GM23338 (cell line): ENCODE data around the gene SYNRG. TPM values are rescaled to one million over a fixed set of nuclear protein-coding genes. Genes with fewer than 3 reads are reported as not detected.

Source experiments
- ATAC-seq: fragments of 200-7000 bp; cut with Tn5 transposase; 3 replicates; pipeline ENCODE4 v1.9.1; 2020
- DNase-seq: peaks from one replicate; pipeline ENCODE4 v3.0.0-alpha.2; 2015; ENCODE audit warnings: low spot score
- H2AFZ ChIP-seq: fragments of 200-600 bp; sonication (generic); 2 replicates; pipeline ENCODE4 v1.8.0; 2016; ENCODE audit warnings: antibody characterized with exemption, mild to moderate bottlenecking, moderate library complexity
- H3F3A ChIP-seq: fragments of 200-600 bp; sonication (generic); replicated peaks from 2 replicates; pipeline ENCODE4 v1.8.0; 2017; ENCODE audit warnings: antibody characterized with exemption, mixed run types, low read depth
- H3K27ac ChIP-seq: fragments of 200-600 bp; sonication (generic); 2 replicates; pipeline ENCODE4 v1.6.1; 2016; ENCODE audit warnings: low read depth
- H3K27me3 ChIP-seq: fragments of 200-600 bp; sonication (generic); 2 replicates; pipeline ENCODE4 v1.8.0; 2016; ENCODE audit warnings: mild to moderate bottlenecking, mixed run types, moderate library complexity; ENCODE audit not compliant: insufficient read depth
- H3K36me3 ChIP-seq: fragments of 200-600 bp; sonication (generic); 2 replicates; pipeline ENCODE4 v1.8.0; 2016; ENCODE audit warnings: mild to moderate bottlenecking; ENCODE audit not compliant: insufficient read depth
- H3K4me1 ChIP-seq: fragments of 200-600 bp; sonication (generic); 2 replicates; pipeline ENCODE4 v1.8.0; 2016; ENCODE audit warnings: mild to moderate bottlenecking, moderate library complexity; ENCODE audit not compliant: insufficient read depth
- H3K4me2 ChIP-seq: fragments of 200-600 bp; sonication (generic); 2 replicates; pipeline ENCODE4 v1.7.1; 2017; ENCODE audit warnings: mixed run types
- H3K4me3 ChIP-seq: fragments of 200-600 bp; sonication (generic); 2 replicates; pipeline ENCODE4 v1.6.1; 2016; ENCODE audit warnings: mixed run types
- H3K79me2 ChIP-seq: fragments of 200-600 bp; sonication (generic); replicated peaks from 2 replicates; pipeline ENCODE4 v1.8.0; 2017; ENCODE audit warnings: mild to moderate bottlenecking; ENCODE audit not compliant: insufficient read depth
- H3K9me2 ChIP-seq: fragments of 200-600 bp; sonication (generic); 2 replicates; pipeline ENCODE4 v1.8.0; 2017; ENCODE audit not compliant: insufficient read depth
- H4K20me1 ChIP-seq: fragments of 200-600 bp; sonication (generic); replicated peaks from 2 replicates; pipeline ENCODE4 v1.8.0; 2017; ENCODE audit warnings: mild to moderate bottlenecking; ENCODE audit not compliant: insufficient read depth
- H3K27ac Mint-ChIP-seq: 2 replicates; pipeline ENCODE4 v1.8.0; 2020; ENCODE audit warnings: inconsistent platforms, mild to moderate bottlenecking, moderate library complexity, mixed read lengths
- H3K27me3 Mint-ChIP-seq: 3 replicates; pipeline ENCODE4 v1.8.0; 2022; ENCODE audit warnings: low read depth, mild to moderate bottlenecking, moderate library complexity, mixed read lengths, inconsistent platforms; ENCODE audit not compliant: insufficient read depth, poor library complexity
- H3K36me3 Mint-ChIP-seq: 3 replicates; pipeline ENCODE4 v1.8.0; 2021; ENCODE audit warnings: low read depth, mild to moderate bottlenecking, inconsistent platforms, moderate library complexity, mixed read lengths
- H3K4me1 Mint-ChIP-seq: 3 replicates; pipeline ENCODE4 v1.8.0; 2020; ENCODE audit warnings: mild to moderate bottlenecking, inconsistent platforms, mixed read lengths
- H3K4me3 Mint-ChIP-seq: 3 replicates; pipeline ENCODE4 v1.8.0; 2021; ENCODE audit warnings: moderate library complexity, mild to moderate bottlenecking, inconsistent platforms, mixed read lengths
- H3K9me3 Mint-ChIP-seq: 3 replicates; pipeline ENCODE4 v1.8.0; 2020; ENCODE audit warnings: moderate library complexity, mild to moderate bottlenecking, inconsistent platforms, mixed read lengths
- CREB1 ChIP-seq: fragments of 250-450 bp; sonication (Bioruptor Pico); IDR thresholded peaks from 2 replicates; pipeline ENCODE4 v1.5.0; 2020; ENCODE audit warnings: low read depth, mild to moderate bottlenecking, moderate library complexity
- CTCF ChIP-seq, 2 experiments: fragments of 200-600 bp in 1 of 2; sonication (generic) in 1 of 2; conservative IDR thresholded peaks; 2 replicates each; pipeline versions ENCODE4 v1.5.1 to v1.6.1; 2016 to 2017; ENCODE audit warnings: antibody characterized with exemption in 2 of 2, low read depth in 2 of 2, mild to moderate bottlenecking in 2 of 2, moderate library complexity in 1 of 2
- ETS1 ChIP-seq: IDR thresholded peaks from 2 replicates; pipeline ENCODE4 v1.6.1; 2016; ENCODE audit warnings: antibody characterized with exemption
- EZH2 ChIP-seq: fragments of 200-600 bp; sonication (generic); IDR thresholded peaks from one replicate; pipeline ENCODE4 v1.8.0; 2017; ENCODE audit warnings: antibody characterized with exemption, mild to moderate bottlenecking, low read depth; ENCODE audit not compliant: unreplicated experiment
- EZH2phosphoT487 ChIP-seq: fragments of 200-600 bp; sonication (generic); IDR thresholded peaks from one replicate; pipeline ENCODE4 v1.8.1; 2018; ENCODE audit warnings: antibody characterized with exemption; ENCODE audit not compliant: unreplicated experiment
- JUNB ChIP-seq: IDR thresholded peaks from one replicate; pipeline ENCODE4 v1.6.1; 2016; ENCODE audit warnings: antibody characterized with exemption; ENCODE audit not compliant: unreplicated experiment
- NANOG ChIP-seq: IDR thresholded peaks from 2 replicates; pipeline ENCODE4 v1.6.1; 2016; ENCODE audit warnings: antibody characterized with exemption, borderline replicate concordance
- POLR2AphosphoS5 ChIP-seq: IDR thresholded peaks from 2 replicates; pipeline ENCODE4 v1.6.1; 2016; ENCODE audit warnings: antibody characterized with exemption, low read depth
- REST ChIP-seq: IDR thresholded peaks from one replicate; pipeline ENCODE4 v1.6.1; 2018; ENCODE audit warnings: antibody characterized with exemption; ENCODE audit not compliant: unreplicated experiment
- STAT1 ChIP-seq: IDR thresholded peaks from one replicate; pipeline ENCODE4 v1.6.1; 2016; ENCODE audit warnings: antibody characterized with exemption; ENCODE audit not compliant: unreplicated experiment
- ZNF114 ChIP-seq: fragments of 250-450 bp; sonication (Bioruptor Pico); IDR thresholded peaks from 2 replicates; pipeline ENCODE4 v1.5.0; 2020; ENCODE audit warnings: mild to moderate bottlenecking, moderate library complexity
- ZNF331 ChIP-seq: fragments of 250-450 bp; sonication (Bioruptor Pico); IDR thresholded peaks from 2 replicates; pipeline ENCODE4 v1.5.0; 2020; ENCODE audit warnings: low read depth, mild to moderate bottlenecking, moderate library complexity
- ZNF462 ChIP-seq: fragments of 250-450 bp; sonication (Bioruptor Pico); IDR thresholded peaks from 2 replicates; pipeline ENCODE4 v1.5.0; 2020; ENCODE audit warnings: mild to moderate bottlenecking, moderate library complexity
- polyA plus RNA-seq: library from polyadenylated mRNA; unstranded; fragments of >200 nt; fragmentation: Nextera tagmentation; extraction: Ambion mirVana; gene quantifications from 2 replicates; pipeline ENCODE4 v1.2.1, GENCODE V29; 2016
- total RNA-seq: library from RNA; depleted of rRNA; stranded (reverse); fragments of >200 nt; shearing (Covaris generic); gene quantifications from 2 replicates; pipeline ENCODE4 v1.2.3, GENCODE V29; 2014

The SYNRG gene
- total and polyA plus RNA-seq, 2 experiments from 2014 or later, result 18.6 to 22.6 TPM

- Mint-ChIP-seq H3K4me3 (no peak overlapping the region), H3K27ac (peak overlapping the region; percentile 51), H3K36me3 (peaks cover 7% of the 10 kb centered on the region; the same call in 2 of the 3 replicates), H3K9me3 (no peaks in the 10 kb centered on the region), H3K27me3 (peaks cover 3% of the 10 kb centered on the region), H3K4me1 (peaks cover 38% of the 10 kb centered on the region)
- peak; percentile 56 for DNase-seq
- Histone ChIP-seq H3K4me1 (peaks cover 28% of the 10 kb centered on the region), H4K20me1 (no peaks in the 10 kb centered on the region), H3K9me2 (no peaks in the 10 kb centered on the region), H2AFZ (no peak overlapping the region), H3K4me3 (no peak overlapping the region), H3F3A (no peaks in the 10 kb centered on the region), H3K36me3 (no peaks in the 10 kb centered on the region), H3K27me3 (no peaks in the 10 kb centered on the region), H3K4me2 (0 out of 2 replicates have a peak overlapping the region, but pooled peaks have one; percentile 13), H3K27ac (no peak overlapping the region; the same call in 1 of the 2 replicates), H3K79me2 (no peaks in the 10 kb centered on the region)
- peak; percentile 16; the same call in 1 of the 3 replicates for ATAC-seq
- no peak for TF ChIP-seq ZNF114 (CRISPR knock-in tag)
- no peak for TF ChIP-seq CTCF (conservative IDR thresholded peaks at IDR 0.05; ENCODE audit: low read depth in 2 of 2)
- TF ChIP-seq CREB1 (CRISPR knock-in tag), result no peak
- TF ChIP-seq JUNB, result no peak
- TF ChIP-seq NANOG, result no peak
- no peak for TF ChIP-seq EZH2phosphoT487
- TF ChIP-seq STAT1, result no peak
- TF ChIP-seq ETS1, result no peak
- TF ChIP-seq ZNF331, result no peak
- TF ChIP-seq REST, result no peak
- no peak for TF ChIP-seq ZNF462 (CRISPR knock-in tag)
- TF ChIP-seq EZH2, result no peak
- TF ChIP-seq POLR2AphosphoS5, result no peak
Measured at GRCh38 chr17:37483311-37484039, 125.7 kb downstream of the SYNRG start.
